ENCODE data around the gene AXDND1.
"Not testable (repeated sequence)": the region's sequence is repeated elsewhere in the genome, so short reads cannot be mapped to it uniquely, and the experiment has no call there.

Gene AXDND1

DNA sequence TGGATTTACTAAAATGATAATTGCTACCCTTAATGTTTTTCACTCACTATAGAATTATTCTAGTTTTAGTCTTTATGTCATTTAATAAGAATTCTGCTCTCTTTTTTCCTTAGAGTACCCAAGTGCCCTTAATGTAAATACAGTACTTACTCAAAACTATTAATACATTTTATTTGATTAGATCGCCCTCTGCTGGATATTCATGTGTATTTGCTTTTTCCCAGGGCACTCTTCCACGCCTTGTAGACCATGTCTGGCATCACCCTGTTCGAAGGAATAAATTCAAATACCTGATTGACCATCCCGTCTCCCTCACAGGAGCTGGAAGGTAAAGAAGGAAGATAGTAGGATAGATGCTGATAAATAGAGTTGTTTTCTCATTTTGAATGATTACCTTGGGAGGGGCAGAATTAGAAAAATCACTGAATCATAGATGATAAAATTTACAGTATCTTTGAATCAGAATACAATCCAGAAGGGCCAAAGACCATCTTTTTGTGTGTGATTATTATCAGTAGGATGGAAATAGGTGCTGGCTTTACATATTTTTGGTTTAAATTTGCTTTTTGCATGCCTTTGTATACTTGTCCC, 4.1 kb downstream of the AXDND1 start:
- no peak for DNase-seq (ENCODE audit: low read depth)

GRCh38 chr1:179372160-179372559, 6.4 kb downstream of the AXDND1 start:
- DNase-seq (ENCODE audit: low read depth), result no peak

DNA sequence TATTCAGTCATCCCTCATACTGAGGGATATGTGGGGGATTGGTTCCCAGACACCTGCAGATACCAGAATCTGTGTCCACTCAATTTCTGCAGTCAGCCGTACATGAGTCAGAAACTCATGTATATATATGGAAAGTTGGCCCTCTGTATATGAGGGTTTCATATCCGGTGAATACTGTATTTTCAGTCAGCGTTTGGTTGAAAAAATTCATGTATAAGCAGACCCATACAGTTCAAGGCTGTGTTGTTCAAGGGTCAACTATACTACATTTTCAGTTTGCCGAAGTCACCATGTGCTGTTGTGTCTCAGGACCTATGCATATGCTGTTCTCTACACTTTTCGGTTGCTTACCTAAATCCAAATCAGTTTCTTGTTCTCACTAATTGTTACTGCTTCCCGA, 10.5 kb downstream of the AXDND1 start:
- DNase-seq (ENCODE audit: low read depth), result no peak

DNA sequence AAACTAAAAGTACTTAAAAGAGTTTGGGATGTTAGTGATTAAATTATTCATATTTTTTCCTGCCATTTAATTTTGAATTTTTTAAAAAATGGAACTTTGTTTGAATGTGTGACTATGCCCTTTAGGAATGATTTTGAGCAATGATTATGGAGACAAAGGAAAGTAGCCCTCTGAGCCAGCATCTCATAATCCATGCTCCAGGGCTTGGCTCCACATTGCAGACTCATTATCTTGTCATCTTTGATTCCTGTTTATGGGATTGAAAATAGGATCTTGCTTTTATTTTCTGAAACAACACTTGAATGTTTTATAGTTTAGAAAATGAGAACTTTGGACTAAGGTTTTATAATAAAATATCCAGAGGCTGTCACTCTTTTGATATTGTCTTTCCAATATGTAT, 14.5 kb downstream of the AXDND1 start:
- DNase-seq (ENCODE audit: low read depth), result no peak

DNA sequence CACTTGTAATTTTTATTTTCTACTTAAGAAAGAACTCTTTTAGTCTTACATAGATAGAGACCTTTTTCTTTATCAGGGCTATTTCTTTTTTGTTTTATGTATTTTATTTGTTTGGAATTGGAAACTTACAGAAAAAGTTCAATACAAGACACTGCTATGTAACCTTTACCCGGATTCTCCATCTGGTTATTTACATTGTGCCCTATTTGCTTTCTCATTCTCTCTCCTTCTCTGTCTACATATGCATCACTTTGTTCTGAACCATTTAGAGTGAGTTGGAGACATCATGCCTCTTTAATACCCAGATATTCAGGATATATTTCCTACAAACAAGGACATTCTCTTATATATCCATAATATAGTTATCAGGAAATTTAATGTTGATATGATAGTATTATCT, 18.3 kb downstream of the AXDND1 start:
- no peak for DNase-seq (ENCODE audit: low read depth)

DNA sequence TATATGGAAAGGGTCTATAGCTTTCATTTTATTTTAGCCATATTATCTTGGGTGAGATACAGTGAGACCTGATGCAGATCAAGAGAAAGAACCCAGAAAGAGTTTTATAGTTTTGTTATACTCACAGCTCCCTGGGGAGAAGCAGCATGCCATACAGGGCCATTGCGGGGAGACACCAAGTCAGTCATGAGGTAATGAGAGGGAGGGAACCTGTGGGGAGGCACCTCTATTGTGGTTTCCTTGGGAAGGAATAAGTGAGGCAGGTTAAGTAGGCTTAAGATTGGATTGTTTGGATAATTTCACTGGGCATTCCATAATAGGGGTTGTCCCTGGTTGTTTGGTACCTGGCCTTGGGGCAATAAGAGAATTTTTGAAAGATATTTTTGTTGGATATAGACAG, 19.7 kb downstream of the AXDND1 start:
- DNase-seq (ENCODE audit: low read depth), result no peak

GRCh38 chr1:179393721-179394120, 27.9 kb downstream of the AXDND1 start:
- DNase-seq (ENCODE audit: low read depth), result no peak

- not testable (repeated sequence) for DNase-seq (ENCODE audit: low read depth)
Measured at GRCh38 chr1:179399399-179399798, 33.6 kb downstream of the AXDND1 start.

DNA sequence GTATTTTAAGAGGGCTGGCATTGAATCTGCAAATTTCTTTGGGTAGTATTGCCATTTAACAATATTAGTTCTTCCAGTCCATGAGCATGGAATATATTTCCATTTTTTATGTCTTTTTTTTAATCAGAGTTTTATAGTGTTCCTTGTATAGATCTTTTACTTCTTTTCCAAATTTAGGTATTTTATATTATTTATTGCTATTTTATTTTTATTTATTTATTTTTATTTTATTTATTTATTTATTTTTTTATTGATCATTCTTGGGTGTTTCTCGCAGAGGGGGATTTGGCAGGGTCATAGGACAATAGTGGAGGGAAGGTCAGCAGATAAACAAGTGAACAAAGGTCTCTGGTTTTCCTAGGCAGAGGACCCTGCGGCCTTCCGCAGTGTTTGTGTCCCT, 52.0 kb downstream of the AXDND1 start:
- DNase-seq (ENCODE audit: low read depth), result not testable (repeated sequence)

DNA sequence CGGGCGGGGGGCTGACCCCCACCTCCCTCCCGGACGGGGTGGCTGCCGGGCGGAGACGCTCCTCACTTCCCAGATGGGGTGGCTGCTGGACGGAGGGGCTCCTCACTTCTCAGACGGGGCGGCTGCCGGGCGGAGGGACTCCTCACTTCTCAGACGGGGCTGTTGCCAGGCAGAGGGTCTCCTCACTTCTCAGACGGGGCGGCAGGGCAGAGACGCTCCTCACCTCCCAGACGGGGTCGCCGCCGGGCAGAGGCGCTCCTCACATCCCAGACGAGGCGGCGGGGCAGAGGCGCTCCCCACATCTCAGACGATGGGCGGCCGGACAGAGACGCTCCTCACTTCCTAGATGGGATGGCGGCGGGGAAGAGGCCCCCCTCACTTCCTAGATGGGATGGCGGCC, 52.9 kb downstream of the AXDND1 start:
- not testable (repeated sequence) for DNase-seq (ENCODE audit: low read depth)

DNA sequence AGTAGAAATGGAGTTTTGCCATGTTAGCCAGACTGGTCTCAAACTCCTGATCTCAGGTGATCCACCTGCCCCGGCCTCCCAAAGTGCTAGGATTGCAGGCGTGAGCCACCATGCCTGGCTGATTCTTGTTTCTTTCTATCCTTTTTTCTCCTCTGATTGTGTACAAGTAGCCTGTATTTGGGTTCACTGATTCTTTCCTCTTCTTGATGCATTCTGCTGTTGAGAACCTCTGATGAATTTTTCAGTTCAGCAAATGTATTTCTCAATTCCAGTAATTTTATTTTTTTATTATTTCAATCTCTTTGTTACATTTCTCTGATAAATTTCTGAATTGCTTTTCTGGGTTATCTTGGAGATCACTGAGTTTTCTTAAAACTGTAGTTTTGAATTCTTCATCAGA, 58.8 kb downstream of the AXDND1 start:
- no peak for DNase-seq (ENCODE audit: low read depth)

DNA sequence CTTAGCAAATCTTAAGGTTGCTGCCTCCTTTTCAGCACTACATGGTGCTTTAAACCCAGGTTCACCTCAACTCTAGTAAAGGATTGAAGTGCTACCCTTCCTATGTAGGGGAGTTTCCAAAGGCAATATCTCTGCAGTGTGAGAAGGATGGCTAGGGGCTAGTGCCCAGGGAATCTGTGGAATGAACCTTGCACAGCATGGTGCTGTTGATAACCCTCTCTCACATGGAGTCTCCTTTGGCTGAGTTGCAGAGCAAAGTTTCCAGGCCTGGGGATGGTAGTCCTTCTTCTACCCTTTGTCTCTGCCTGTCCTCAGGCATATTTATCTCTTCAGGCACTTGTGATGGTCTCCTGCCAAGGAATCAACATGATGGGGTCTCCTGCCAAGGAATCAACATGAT, 59.4 kb downstream of the AXDND1 start:
- DNase-seq (ENCODE audit: low read depth), result no peak

- no peak for DNase-seq (ENCODE audit: low read depth)
Measured at GRCh38 chr1:179437171-179437570, 71.4 kb downstream of the AXDND1 start.

DNA sequence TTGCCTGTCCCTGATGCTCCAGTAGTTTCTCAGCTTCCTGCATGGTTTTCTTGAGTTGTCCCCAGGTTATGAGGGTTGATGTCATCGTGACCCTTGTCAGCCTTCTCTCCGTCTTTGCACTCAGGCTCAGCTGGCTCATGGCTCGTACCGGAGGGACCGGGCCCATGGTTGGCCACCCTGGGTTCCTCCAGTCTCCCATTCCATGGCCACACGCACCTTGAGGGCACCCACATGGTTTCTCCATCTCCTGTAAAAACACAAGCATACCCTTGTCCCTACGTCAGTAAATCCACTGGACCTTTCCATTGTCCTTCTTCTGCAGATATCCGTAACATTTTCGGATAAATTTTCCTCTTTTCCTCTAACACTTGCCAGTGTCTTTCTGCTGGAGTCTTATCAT, 73.9 kb downstream of the AXDND1 start:
- DNase-seq (ENCODE audit: low read depth), result not testable (repeated sequence)

GRCh38 chr1:179440301-179440700, 74.5 kb downstream of the AXDND1 start:
- not testable (repeated sequence) for DNase-seq (ENCODE audit: low read depth)

DNA sequence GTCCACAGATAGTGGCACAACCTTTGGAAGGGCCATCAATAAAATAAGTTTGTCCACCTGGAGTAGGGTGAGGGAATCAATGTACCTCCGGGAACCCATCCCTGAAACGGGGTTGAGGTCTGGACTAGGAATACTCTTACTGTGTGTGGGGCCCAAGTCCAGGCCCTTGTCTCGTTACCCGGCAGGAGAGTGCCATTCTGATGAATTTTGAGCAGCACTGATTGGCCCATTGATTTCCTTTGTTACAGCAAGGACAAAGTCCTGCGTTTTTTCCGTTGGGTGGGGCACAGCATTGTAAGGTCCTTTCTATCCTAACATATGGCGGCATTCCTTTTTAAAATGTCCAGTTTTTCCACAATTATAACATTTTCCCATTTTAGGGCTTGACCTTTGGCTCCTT, 75.2 kb downstream of the AXDND1 start:
- no peak for DNase-seq (ENCODE audit: low read depth)

- DNase-seq (ENCODE audit: low read depth), result no peak
Measured at GRCh38 chr1:179441501-179441900, 75.7 kb downstream of the AXDND1 start.

DNA sequence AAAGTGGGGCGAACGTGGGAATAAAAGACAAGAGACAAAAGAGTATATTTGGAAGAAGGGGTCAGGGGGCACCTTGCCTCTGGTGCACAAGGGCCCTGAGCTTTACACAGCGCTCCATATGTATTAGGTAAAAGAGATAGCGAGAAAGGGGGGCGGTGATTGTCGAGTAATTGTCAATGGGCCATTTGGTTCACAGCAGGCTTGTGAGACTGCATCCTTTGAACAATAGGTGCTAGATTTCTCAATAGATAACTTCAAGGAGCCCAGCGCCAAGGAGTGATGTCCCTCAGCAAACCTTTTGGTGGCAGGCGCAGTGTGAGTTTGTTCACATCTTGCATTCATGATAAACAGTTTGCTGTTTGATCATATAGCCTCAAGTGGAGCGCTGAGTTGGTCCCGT, 77.1 kb downstream of the AXDND1 start:
- DNase-seq (ENCODE audit: low read depth), result not testable (repeated sequence)

- DNase-seq (ENCODE audit: low read depth), result no peak
Measured at GRCh38 chr1:179445593-179445992, 79.8 kb downstream of the AXDND1 start.

DNA sequence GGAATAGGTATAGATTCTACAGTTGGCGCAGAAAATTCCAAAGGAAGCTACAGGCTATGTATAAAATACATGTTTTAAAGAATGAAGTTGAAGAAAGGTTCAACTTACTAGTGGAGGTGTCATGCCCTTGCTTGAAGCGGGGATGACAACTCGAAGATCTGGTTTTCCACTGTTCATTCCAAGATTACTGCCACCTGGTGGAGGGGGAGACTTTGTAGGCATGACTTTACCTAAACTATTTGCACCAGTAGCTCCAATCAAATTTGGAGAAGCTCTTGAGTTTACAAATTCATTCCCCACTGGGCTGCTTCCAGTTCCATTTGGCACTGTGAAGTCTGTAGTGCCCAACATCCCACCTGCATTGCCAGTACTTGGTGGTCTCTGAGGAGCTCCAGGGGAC, 81.7 kb downstream of the AXDND1 start:
- DNase-seq (ENCODE audit: low read depth), result no peak

DNA sequence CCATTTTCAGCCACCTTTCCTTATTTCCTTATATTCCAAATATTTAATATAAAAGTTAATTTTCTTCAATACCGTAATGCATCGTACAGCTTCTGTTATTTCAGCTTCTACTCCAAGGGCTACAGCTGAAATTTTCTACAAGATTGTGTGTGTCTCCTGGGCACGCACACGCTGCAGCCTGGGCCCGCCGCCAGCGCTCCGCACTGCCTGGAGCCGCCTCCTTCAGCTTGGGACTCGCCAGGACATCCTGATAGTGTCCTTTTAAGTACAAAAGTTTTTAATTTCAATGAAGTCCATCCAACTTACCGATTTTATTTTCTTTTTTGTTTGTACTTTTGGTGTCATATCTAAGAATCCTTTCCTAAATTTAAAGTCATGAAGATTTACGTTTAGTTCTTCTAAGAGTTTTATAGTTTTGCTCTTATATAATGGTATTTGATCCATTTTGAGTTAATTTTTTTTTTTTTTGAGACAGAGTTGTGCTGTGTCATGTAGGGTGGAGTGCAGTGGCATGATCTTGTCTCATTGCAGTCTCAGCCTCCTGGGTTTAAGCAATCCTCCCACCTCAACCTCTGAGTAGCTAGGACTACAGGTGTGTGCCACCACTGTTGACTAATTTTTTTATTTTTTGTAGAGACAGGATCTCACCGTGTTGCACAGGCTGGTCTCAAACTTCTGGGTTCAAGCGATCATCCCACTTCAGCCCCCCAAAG, 82.8 kb downstream of the AXDND1 start:
- no peak for DNase-seq (ENCODE audit: low read depth)

DNA sequence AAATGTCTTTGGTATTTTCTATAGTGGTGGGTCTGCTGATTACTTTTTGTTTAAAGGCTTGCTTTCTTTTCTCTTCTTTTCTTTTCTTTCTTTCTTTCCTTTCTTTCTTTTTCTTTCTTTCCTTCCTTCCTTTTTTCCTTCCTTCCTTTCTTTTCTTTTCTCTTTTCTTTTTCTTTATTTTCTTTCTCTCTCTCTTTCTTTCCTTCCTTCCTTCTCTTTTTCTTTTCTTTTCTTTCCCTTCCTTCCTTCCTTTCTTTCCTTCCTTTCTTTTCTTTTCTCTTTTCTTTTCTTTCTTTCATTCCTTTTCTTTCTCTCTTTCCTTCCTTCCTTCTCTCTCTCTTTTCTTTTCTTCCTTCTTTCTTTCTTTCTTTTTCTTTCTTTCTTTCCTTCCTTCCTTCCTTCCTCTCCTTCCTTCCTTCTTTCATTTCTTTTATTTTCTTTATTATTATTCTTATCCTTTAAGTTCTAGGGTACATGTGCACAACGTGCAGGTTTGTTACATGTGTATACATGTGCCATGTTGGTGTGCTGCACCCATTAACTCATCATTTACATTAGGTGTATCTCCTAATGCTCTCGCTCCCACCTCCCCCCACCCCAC, 93.9 kb downstream of the AXDND1 start:
- not testable (repeated sequence) for DNase-seq (ENCODE audit: low read depth)

- DNase-seq (ENCODE audit: low read depth), result not testable (repeated sequence)
Measured at GRCh38 chr1:179465661-179466060, 99.9 kb downstream of the AXDND1 start.

DNA sequence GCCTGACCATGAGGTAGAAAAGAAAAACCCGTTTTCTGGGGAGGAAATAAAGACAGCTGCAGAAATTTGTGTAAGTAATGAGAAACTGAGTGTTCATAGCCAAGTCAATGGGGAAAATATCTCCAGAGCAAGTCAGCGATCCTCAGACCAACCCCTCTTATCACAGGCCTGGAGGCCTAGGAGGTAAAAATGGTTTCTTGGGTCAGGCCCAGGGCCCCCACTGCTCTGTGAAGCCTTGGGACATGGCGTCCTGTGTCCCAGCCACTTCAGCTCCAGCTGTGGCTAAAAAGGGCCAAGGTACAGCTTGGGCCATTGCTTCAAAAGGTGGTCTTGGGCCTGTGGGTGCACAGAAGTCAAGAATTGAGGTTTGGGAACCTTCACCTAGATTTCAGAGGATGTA, 108.9 kb downstream of the AXDND1 start:
- no peak for DNase-seq (ENCODE audit: low read depth)

Measured in GM04503 (cell line).